GM12873 (cell line): ENCODE results near the gene PRR20D.
"Not testable (repeated sequence)": the region's sequence is repeated elsewhere in the genome, so short reads cannot be mapped to it uniquely, and the experiment has no call there.

Source experiments
- TF ChIP-seq, protein P1 (sequence below): IDR thresholded peaks from 2 replicates; pipeline ENCODE4 v1.5.1; 2012; ENCODE audit warnings: low read depth, mild to moderate bottlenecking, moderate library complexity, low read length, control low read depth; ENCODE audit not compliant: insufficient read depth; ENCODE audit errors: missing control alignments

The PRR20D gene

DNA sequence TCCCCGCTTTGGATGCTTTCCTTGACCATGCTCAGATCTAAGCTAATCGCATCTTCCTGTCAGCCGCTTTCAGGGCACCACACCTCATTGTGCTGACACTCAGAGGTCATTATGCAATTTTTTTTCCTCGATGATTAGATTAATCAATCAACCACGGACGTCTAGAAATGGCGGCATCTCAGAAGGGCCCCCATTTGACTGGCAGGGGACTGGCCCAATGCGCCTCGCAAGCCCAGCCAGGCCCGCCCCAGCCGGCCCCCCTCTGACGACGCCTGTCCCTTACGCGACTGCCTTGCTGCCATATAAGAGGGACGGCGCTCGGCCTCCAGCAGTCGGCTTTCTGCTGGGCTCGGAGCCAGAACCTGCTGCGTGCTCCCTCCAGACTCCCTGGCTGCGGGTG lies at the start of gene PRR20D:
PRR20D (plus strand) TSS at position 301 of the 400 bp plus-strand sequence. CDS start 387 bp downstream, outside the sequence.
- TF ChIP-seq, protein P1, sequence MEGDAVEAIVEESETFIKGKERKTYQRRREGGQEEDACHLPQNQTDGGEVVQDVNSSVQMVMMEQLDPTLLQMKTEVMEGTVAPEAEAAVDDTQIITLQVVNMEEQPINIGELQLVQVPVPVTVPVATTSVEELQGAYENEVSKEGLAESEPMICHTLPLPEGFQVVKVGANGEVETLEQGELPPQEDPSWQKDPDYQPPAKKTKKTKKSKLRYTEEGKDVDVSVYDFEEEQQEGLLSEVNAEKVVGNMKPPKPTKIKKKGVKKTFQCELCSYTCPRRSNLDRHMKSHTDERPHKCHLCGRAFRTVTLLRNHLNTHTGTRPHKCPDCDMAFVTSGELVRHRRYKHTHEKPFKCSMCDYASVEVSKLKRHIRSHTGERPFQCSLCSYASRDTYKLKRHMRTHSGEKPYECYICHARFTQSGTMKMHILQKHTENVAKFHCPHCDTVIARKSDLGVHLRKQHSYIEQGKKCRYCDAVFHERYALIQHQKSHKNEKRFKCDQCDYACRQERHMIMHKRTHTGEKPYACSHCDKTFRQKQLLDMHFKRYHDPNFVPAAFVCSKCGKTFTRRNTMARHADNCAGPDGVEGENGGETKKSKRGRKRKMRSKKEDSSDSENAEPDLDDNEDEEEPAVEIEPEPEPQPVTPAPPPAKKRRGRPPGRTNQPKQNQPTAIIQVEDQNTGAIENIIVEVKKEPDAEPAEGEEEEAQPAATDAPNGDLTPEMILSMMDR = not testable (repeated sequence)

DNA sequence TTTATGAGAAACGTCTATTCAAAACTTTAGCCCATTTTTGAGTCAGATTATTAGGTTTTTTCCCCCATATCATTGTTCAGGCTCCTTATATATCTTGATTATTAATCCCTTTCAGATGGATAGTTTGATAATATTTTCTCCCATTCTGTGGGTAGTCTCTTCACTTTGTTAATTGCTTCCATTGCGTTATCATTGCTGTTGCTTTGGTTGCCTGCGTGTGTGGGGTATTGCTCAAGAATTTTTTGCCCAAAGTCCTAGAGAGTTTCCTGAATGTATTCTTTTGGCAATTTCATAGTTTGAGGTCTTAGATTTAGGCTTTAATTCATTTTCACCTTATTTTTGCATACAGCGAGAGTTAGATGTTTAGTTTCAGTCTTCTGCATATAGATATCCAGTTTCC lies 45.5 kb upstream of the PRR20D start:
- TF ChIP-seq, protein P1 = no peak

DNA sequence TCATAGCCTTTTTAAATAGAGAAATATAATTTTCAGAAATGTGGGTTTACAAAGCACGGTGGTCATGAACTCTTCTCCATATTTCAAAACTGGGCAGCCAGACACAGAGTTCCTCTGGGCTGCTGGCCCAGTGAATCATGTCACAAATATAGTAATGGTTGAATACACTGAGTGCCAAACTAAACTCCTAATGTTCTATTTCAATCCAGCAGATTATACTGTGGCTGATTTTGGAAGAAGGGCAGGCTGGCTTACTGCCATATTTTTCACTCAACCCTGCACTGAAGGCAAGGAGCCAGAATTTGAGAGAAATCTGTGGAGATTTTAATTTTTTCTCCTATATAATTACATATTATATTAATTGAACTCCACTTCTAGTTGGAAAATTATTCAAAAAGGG lies 36.8 kb upstream of the PRR20D start:
- TF ChIP-seq, protein P1 = no peak

DNA sequence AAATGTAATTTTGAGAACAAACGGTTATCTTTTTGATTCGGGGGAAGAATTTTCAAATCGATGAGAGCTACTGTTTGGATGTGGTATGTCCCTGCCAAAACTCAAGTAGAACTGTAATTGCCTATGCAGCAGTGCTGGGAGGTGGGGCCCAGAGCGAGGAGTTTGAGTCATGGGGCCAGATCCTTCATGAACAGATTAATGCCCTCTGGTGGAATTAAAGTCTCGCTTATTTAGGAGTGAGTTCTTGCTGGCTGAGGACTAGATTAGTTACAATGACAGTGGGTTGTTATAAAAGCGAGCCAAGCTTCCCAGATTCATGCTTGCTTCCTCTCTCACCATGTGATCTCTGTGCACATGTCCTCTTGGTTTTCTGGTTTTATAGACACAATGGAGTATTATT lies 31.5 kb upstream of the PRR20D start:
- TF ChIP-seq, protein P1 = no peak

DNA sequence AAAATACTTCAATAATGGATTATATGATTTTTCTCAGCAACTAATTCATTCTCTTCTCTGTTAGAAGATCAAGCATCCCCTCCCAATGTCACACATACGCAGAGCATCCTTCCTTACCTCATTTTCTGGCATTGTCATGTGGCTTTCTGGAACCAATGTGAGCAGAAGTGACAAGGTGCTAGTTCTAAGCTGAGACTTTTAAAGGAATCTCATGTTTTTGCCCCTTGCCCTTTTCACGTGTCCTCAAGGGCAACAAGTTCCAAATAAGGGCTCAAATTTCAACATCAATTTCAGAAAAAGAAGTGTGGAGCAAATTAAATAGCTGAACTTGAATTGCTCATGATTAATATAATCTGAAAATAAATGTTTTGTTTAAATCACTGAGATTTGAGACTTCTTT lies 24.3 kb upstream of the PRR20D start:
- TF ChIP-seq, protein P1 = no peak

DNA sequence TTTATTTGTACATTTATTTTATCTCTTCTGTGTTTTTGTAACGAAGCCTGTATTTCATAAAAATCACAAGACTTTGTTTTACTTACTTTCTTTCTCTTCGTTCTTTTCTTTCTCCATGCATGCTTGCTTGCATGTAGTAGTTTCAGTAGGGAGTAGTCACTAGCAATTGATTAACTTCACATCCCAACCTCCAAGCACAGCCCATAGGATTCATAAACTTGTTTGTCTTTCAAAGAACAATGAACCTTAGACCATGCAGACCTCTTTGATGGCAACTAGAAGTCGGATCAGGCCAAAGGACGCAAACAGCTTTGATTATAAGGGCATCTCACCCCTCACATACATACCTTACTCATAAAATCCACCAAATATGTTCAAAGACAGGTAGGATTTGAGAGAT lies 22.8 kb upstream of the PRR20D start:
- TF ChIP-seq, protein P1 = no peak

DNA sequence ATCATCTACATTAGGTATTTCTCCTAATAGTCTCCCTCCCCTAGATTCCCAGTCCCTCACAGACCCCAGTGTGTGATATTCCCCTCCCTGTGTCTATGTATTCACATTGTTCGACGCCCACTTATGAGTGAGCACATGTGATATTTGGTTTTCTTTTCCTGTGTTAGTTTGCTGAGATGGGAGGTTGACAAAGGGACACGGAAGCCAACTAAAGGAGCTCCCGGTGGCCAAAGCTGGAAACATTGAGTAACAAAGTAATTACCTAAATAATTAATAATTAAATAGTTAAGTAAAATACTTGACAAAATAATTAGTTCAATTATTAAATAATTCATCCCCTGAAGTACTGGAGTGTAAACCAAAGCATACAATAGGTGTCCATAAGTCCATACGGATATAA lies 21.4 kb upstream of the PRR20D start:
- TF ChIP-seq, protein P1 = no peak

DNA sequence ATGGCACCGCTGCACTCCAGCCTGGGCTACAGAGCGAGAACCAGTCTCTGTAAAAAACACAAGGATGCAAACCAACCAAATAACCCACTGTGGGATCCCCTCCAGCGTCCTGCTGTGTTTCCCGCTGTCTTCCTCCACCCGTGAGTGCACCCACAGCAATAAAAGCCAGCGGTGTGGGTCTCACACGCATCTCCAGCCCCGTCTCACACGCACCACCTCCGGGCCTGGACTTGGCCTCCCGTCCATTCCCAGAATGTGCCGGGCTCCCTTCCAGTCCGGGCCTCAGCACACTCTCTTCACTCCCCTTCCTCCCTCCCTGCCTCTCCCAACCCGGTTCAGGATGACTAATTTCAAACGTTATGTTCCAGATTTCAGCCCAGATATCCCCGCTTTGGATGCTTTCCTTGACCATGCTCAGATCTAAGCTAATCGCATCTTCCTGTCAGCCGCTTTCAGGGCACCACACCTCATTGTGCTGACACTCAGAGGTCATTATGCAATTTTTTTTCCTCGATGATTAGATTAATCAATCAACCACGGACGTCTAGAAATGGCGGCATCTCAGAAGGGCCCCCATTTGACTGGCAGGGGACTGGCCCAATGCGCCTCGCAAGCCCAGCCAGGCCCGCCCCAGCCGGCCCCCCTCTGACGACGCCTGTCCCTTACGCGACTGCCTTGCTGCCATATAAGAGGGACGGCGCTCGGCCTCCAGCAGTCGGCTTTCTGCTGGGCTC lies 20.0 kb upstream of the PRR20D start, which contains the start of gene PRR20A:
PRR20A (plus strand) TSS at position 684 of the 734 bp plus-strand sequence. CDS start 387 bp downstream, outside the sequence.
- TF ChIP-seq, protein P1 = not testable (repeated sequence)
